ENCODE measurements around the gene GALR3.
"Not testable (repeated sequence)": the region's sequence is repeated elsewhere in the genome, so short reads cannot be mapped to it uniquely, and the experiment has no call there.

GALR3 gene

GRCh38 chr22:37790234-37790633 lies 32.9 kb upstream of the GALR3 start:
- FAIRE-seq (no peak), DNase-seq (ENCODE audit: insufficient read length) (no peak)
- TF ChIP-seq POLR2AphosphoS5 (IDR thresholded peaks at IDR 0.05; ENCODE audit: low read depth, low read length) (no peak), TAF1 (IDR thresholded peaks at IDR 0.05; ENCODE audit: borderline replicate concordance, low read depth, low read length) (no peak), POLR2A (IDR thresholded peaks at IDR 0.05; ENCODE audit: low read depth, low read length) (no peak)

- DNase-seq (ENCODE audit: insufficient read length) (no peak), FAIRE-seq (no peak)
- TF ChIP-seq POLR2AphosphoS5 (IDR thresholded peaks at IDR 0.05; ENCODE audit: low read depth, low read length) (no peak), TAF1 (IDR thresholded peaks at IDR 0.05; ENCODE audit: borderline replicate concordance, low read depth, low read length) (no peak), POLR2A (IDR thresholded peaks at IDR 0.05; ENCODE audit: low read depth, low read length) (no peak)
These were observed 30.7 kb upstream of the GALR3 start for GRCh38 chr22:37792494-37792893.

- DNase-seq (ENCODE audit: insufficient read length) (no peak), FAIRE-seq (no peak)
- TF ChIP-seq POLR2A (IDR thresholded peaks at IDR 0.05; ENCODE audit: low read depth, low read length) (no peak), POLR2AphosphoS5 (IDR thresholded peaks at IDR 0.05; ENCODE audit: low read depth, low read length) (no peak), TAF1 (IDR thresholded peaks at IDR 0.05; ENCODE audit: borderline replicate concordance, low read depth, low read length) (no peak)
These were observed 28.8 kb upstream of the GALR3 start for GRCh38 chr22:37794376-37794775.

GRCh38 chr22:37796079-37796478 lies 27.1 kb upstream of the GALR3 start:
- DNase-seq (ENCODE audit: insufficient read length): no peak
- no peak for FAIRE-seq
- TF ChIP-seq TAF1 (IDR thresholded peaks at IDR 0.05; ENCODE audit: borderline replicate concordance, low read depth, low read length) (no peak), POLR2AphosphoS5 (IDR thresholded peaks at IDR 0.05; ENCODE audit: low read depth, low read length) (no peak), POLR2A (IDR thresholded peaks at IDR 0.05; ENCODE audit: low read depth, low read length) (no peak)

GRCh38 chr22:37797259-37797658 lies 25.9 kb upstream of the GALR3 start:
- FAIRE-seq; DNase-seq (ENCODE audit: insufficient read length): not testable (repeated sequence)

GRCh38 chr22:37797874-37798500 lies 25.2 kb upstream of the GALR3 start:
- FAIRE-seq (no peak), DNase-seq (ENCODE audit: insufficient read length) (no peak)
- TF ChIP-seq TAF1 (IDR thresholded peaks at IDR 0.05; ENCODE audit: borderline replicate concordance, low read depth, low read length) (no peak), POLR2AphosphoS5 (IDR thresholded peaks at IDR 0.05; ENCODE audit: low read depth, low read length) (no peak), POLR2A (IDR thresholded peaks at IDR 0.05; ENCODE audit: low read depth, low read length) (no peak)

GRCh38 chr22:37799979-37800378 lies 23.2 kb upstream of the GALR3 start:
- DNase-seq (ENCODE audit: insufficient read length); FAIRE-seq: not testable (repeated sequence)

- FAIRE-seq (no peak), DNase-seq (ENCODE audit: insufficient read length) (no peak)
These were observed 21.3 kb upstream of the GALR3 start for GRCh38 chr22:37801946-37802309.

GRCh38 chr22:37802310-37803194 lies 20.6 kb upstream of the GALR3 start:
- no peak for DNase-seq (ENCODE audit: insufficient read length)
- FAIRE-seq: no peak
- TF ChIP-seq POLR2AphosphoS5 (IDR thresholded peaks at IDR 0.05; ENCODE audit: low read depth, low read length) (no peak), TAF1 (IDR thresholded peaks at IDR 0.05; ENCODE audit: borderline replicate concordance, low read depth, low read length) (no peak), POLR2A (IDR thresholded peaks at IDR 0.05; ENCODE audit: low read depth, low read length) (no peak)

More at GRCh38 chr22:37801946-37802309, 21.3 kb upstream of the GALR3 start:
- TF ChIP-seq POLR2AphosphoS5 (IDR thresholded peaks at IDR 0.05; ENCODE audit: low read depth, low read length) (no peak), POLR2A (IDR thresholded peaks at IDR 0.05; ENCODE audit: low read depth, low read length) (no peak), TAF1 (IDR thresholded peaks at IDR 0.05; ENCODE audit: borderline replicate concordance, low read depth, low read length) (no peak)

GRCh38 chr22:37803195-37803638 lies 20.0 kb upstream of the GALR3 start:
- DNase-seq (ENCODE audit: insufficient read length): no peak
- no peak for FAIRE-seq

GRCh38 chr22:37803639-37804351 lies 19.4 kb upstream of the GALR3 start:
- DNase-seq (ENCODE audit: insufficient read length): no peak
- TF ChIP-seq TAF1 (IDR thresholded peaks at IDR 0.05; ENCODE audit: borderline replicate concordance, low read depth, low read length) (no peak), POLR2A (IDR thresholded peaks at IDR 0.05; ENCODE audit: low read depth, low read length) (no peak), POLR2AphosphoS5 (IDR thresholded peaks at IDR 0.05; ENCODE audit: low read depth, low read length) (no peak)
- FAIRE-seq: peak; percentile 64

More at GRCh38 chr22:37803195-37803638, 20.0 kb upstream of the GALR3 start:
- TF ChIP-seq POLR2AphosphoS5 (IDR thresholded peaks at IDR 0.05; ENCODE audit: low read depth, low read length) (no peak), POLR2A (IDR thresholded peaks at IDR 0.05; ENCODE audit: low read depth, low read length) (no peak), TAF1 (IDR thresholded peaks at IDR 0.05; ENCODE audit: borderline replicate concordance, low read depth, low read length) (no peak)
